Caco-2 (cell line): ENCODE measurements around the gene GPC5. TPM values are rescaled to one million over a fixed set of nuclear protein-coding genes. Genes with fewer than 3 reads are reported as not detected.

Experiments
- BruUV-seq: library from RNA; stranded (reverse); fragments of 400-500 nt; replicated peaks from 2 replicates; lab custom pipeline; 2021; lab: Mats Ljungman, UMichigan
- CTCF ChIA-PET: fragments of 300-600 bp; sonication (Branson Sonifier 250); formaldehyde crosslinking; loops from one replicate; lab custom pipeline; 2022; ENCODE audit warnings: antibody characterized with exemption; lab: Charles Lee
- POLR2A ChIA-PET: fragments of 300-600 bp; sonication (Branson Sonifier 250); formaldehyde crosslinking; loops from one replicate; lab custom pipeline; 2022; ENCODE audit warnings: antibody characterized with exemption; lab: Charles Lee
- DNase-seq, 2 experiments: peaks; one replicate each; pipeline versions ENCODE4 v3.0.0 to v3.0.0-alpha.2; 2020 to 2022
- H3K27me3 ChIP-seq: replicated peaks from 2 replicates; pipeline ENCODE4 v1.6.0; 2011; ENCODE audit warnings: low read length; ENCODE audit not compliant: control insufficient read depth, insufficient read depth
- H3K36me3 ChIP-seq: 2 replicates; pipeline ENCODE4 v1.5.1; 2011; ENCODE audit warnings: low read length; ENCODE audit not compliant: control insufficient read depth, insufficient read depth
- H3K4me1 ChIP-seq: fragments of 250-450 bp; sonication (Bioruptor Pico); 2 replicates; pipeline ENCODE4 v1.5.1; 2020; ENCODE audit warnings: mild to moderate bottlenecking
- H3K4me3 ChIP-seq: 2 replicates; pipeline ENCODE4 v1.5.1; 2011; ENCODE audit warnings: low read depth, mild to moderate bottlenecking, control low read depth, low read length
- H3K9me3 ChIP-seq: fragments of 250-450 bp; sonication (Bioruptor Pico); 2 replicates; pipeline ENCODE4 v1.5.1; 2020; ENCODE audit warnings: mild to moderate bottlenecking, moderate library complexity
- H3K27ac Mint-ChIP-seq: one replicate; pipeline ENCODE4 v1.8.0; 2022; ENCODE audit warnings: mixed read lengths; ENCODE audit not compliant: unreplicated experiment
- H3K27me3 Mint-ChIP-seq: one replicate; pipeline ENCODE4 v1.8.0; 2022; ENCODE audit warnings: mixed read lengths; ENCODE audit not compliant: insufficient read depth, unreplicated experiment
- H3K36me3 Mint-ChIP-seq: one replicate; pipeline ENCODE4 v1.8.0; 2022; ENCODE audit warnings: mild to moderate bottlenecking, mixed read lengths; ENCODE audit not compliant: insufficient read depth, unreplicated experiment
- H3K4me1 Mint-ChIP-seq: one replicate; pipeline ENCODE4 v1.8.0; 2022; ENCODE audit warnings: low read depth, mixed read lengths; ENCODE audit not compliant: unreplicated experiment
- H3K4me3 Mint-ChIP-seq: one replicate; pipeline ENCODE4 v1.8.0; 2022; ENCODE audit warnings: mild to moderate bottlenecking, moderate library complexity, mixed read lengths; ENCODE audit not compliant: unreplicated experiment
- H3K9me3 Mint-ChIP-seq: one replicate; pipeline ENCODE4 v1.8.0; 2022; ENCODE audit warnings: mixed read lengths; ENCODE audit not compliant: unreplicated experiment
- intact Hi-C: fragments of 100-400 bp; cut with micrococcal nuclease; formaldehyde crosslinking; loops from one replicate; pipeline ENCODE4 v1.10.0; 2022; ENCODE audit not compliant: unreplicated experiment
- total RNA-seq: library from RNA; stranded (reverse); gene quantifications from 2 replicates; pipeline ENCODE4 v1.2.3, GENCODE V29; 2022
- TF ChIP-seq, protein P1 (sequence below), 2 experiments: fragments of 200-600 bp in 1 of 2; IDR thresholded peaks; 1 replicate in 1 of 2; 2 replicates in 1 of 2; pipeline versions ENCODE4 v1.5.1 to v1.8.0; 2011 to 2022; ENCODE audit warnings: antibody characterized with exemption in 1 of 2, control low read depth in 1 of 2, inconsistent platforms in 1 of 2, low read depth in 1 of 2, low read length in 1 of 2, mild to moderate bottlenecking in 1 of 2, moderate library complexity in 1 of 2; ENCODE audit not compliant: insufficient read depth in 1 of 2, severe bottlenecking in 1 of 2, unreplicated experiment in 1 of 2

The GPC5 gene
- total RNA-seq, 1 experiment from 2014 or later, result 4.1 TPM

DNA sequence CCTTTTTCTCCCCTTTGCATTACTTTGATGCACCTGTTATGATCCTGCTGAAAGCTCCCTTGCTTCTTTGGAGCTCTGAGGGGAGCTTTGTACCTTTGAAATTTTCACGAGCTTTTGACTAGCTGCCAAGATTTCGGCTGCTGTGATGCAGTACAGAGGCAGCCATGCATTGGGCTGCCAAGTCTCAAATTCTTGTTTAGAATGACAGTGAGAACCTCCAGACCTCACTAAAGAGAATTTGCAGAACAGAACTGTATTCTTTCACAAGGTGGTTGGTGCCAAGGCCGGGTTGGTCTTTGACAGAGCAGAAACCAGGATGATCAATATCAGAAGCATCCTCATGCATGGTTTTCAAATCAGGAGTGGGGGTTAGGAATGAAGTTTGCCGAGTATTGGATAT, 414.8 kb downstream of the GPC5 start:
- no peaks in the 10 kb centered on the region for H3K4me1 ChIP-seq
- H3K27me3 ChIP-seq, result no peaks in the 10 kb centered on the region
- BruUV-seq, result no TSS peak
- no peak overlapping the region for H3K4me3 Mint-ChIP-seq
- ChIA-PET CTCF (no interaction called here), POLR2A (no interaction called here)
- no peaks in the 10 kb centered on the region for H3K9me3 Mint-ChIP-seq
- TF ChIP-seq, protein P1, sequence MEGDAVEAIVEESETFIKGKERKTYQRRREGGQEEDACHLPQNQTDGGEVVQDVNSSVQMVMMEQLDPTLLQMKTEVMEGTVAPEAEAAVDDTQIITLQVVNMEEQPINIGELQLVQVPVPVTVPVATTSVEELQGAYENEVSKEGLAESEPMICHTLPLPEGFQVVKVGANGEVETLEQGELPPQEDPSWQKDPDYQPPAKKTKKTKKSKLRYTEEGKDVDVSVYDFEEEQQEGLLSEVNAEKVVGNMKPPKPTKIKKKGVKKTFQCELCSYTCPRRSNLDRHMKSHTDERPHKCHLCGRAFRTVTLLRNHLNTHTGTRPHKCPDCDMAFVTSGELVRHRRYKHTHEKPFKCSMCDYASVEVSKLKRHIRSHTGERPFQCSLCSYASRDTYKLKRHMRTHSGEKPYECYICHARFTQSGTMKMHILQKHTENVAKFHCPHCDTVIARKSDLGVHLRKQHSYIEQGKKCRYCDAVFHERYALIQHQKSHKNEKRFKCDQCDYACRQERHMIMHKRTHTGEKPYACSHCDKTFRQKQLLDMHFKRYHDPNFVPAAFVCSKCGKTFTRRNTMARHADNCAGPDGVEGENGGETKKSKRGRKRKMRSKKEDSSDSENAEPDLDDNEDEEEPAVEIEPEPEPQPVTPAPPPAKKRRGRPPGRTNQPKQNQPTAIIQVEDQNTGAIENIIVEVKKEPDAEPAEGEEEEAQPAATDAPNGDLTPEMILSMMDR (IDR thresholded peaks at IDR 0.05; ENCODE audit: insufficient read depth in 1 of 2, low read depth in 1 of 2, low read length in 1 of 2, severe bottlenecking in 1 of 2, unreplicated experiment in 1 of 2), result no peak
- no peak overlapping the region for H3K4me3 ChIP-seq
- DNase-seq, result no peak
- intact Hi-C loops, result no loop called here
- H3K27ac Mint-ChIP-seq, result no peak overlapping the region
- no peaks in the 10 kb centered on the region for H3K36me3 Mint-ChIP-seq
- no peaks in the 10 kb centered on the region for H3K4me1 Mint-ChIP-seq
- peaks cover 6% of the 10 kb centered on the region for H3K27me3 Mint-ChIP-seq
- no peaks in the 10 kb centered on the region for H3K36me3 ChIP-seq
- no peaks in the 10 kb centered on the region for H3K9me3 ChIP-seq

DNA sequence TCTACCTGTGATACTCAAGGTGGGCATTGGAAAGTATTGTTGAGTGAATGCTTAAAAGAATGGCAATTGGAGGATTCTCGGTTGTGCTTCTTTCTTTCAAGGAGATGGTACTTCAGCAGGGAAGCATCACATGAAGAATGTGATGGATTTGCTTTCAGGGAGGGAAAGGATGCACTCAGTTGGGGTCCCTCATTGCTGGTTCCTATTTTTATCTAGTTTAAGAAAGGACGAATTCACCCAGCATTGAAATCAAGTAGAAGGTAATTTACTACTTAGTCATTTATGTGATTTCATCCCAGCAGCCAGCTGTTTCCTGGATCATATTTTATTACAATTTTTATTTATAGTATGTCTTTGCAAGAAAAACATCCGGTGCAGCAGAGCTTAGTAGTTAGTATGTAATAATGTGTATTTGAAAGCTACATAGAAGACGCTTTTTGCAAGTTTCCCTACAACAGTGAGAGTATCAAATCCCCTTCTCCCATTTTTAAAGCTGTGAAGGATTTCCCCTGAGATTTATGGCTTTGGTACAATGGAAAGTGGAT, 417.9 kb downstream of the GPC5 start:
- BruUV-seq, result no TSS peak
- CTCF ChIA-PET, result no interaction called here
- H3K27me3 Mint-ChIP-seq, result peaks cover 6% of the 10 kb centered on the region

DNA sequence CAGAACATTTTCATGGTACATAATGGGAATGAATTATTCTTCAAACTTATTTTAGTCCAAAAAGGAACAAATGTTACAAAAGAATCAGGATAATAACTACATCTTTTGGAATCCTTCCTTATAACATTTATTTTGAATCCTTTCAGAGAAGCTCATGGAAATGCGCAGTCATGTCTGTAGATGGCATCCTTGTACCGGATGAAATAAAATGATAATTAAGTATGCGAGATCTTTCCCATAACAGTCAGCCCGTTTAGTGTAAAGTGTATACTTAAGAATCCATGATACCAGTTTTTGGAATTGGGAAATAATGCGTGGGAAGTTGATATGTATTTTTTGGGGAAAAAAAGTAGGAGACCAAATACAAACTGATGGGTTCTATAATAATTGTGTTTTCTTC, 418.8 kb downstream of the GPC5 start:
- no peaks in the 10 kb centered on the region for H3K9me3 ChIP-seq
- intact Hi-C loops, result loop anchor here (1.0 to 5.0 kb wide), 3 partner anchors 110 to 327 kb away; no protein-coding TSS in a partner anchor
- ChIA-PET POLR2A (no interaction called here), CTCF (interaction anchor here (1.5 kb wide), 1 partner anchor 257 kb away, joined by 3 read pairs; no protein-coding TSS in a partner anchor)
- H3K27me3 ChIP-seq, result no peaks in the 10 kb centered on the region
- Mint-ChIP-seq H3K27me3 (peaks cover 8% of the 10 kb centered on the region), H3K4me3 (no peak overlapping the region), H3K36me3 (no peaks in the 10 kb centered on the region), H3K9me3 (no peaks in the 10 kb centered on the region), H3K27ac (no peak overlapping the region), H3K4me1 (no peaks in the 10 kb centered on the region)
- no TSS peak for BruUV-seq
- no peaks in the 10 kb centered on the region for H3K4me1 ChIP-seq
- TF ChIP-seq, protein P1 (IDR thresholded peaks at IDR 0.05; ENCODE audit: insufficient read depth in 1 of 2, low read depth in 1 of 2, low read length in 1 of 2, severe bottlenecking in 1 of 2, unreplicated experiment in 1 of 2), result peak in 1 of 2 experiments; percentile 9
- no peaks in the 10 kb centered on the region for H3K36me3 ChIP-seq
- no peak overlapping the region for H3K4me3 ChIP-seq
- DNase-seq, result peak in 1 of 2 experiments; percentile 5

More for the DNA sequence above, 417.9 kb downstream of the GPC5 start:
- Mint-ChIP-seq H3K27ac (no peak overlapping the region), H3K4me3 (no peak overlapping the region), H3K36me3 (no peaks in the 10 kb centered on the region), H3K9me3 (no peaks in the 10 kb centered on the region), H3K4me1 (no peaks in the 10 kb centered on the region)
- TF ChIP-seq, protein P1 (IDR thresholded peaks at IDR 0.05; ENCODE audit: insufficient read depth in 1 of 2, low read depth in 1 of 2, low read length in 1 of 2, severe bottlenecking in 1 of 2, unreplicated experiment in 1 of 2), result no peak
- POLR2A ChIA-PET, result no interaction called here
- Histone ChIP-seq H3K9me3 (no peaks in the 10 kb centered on the region), H3K27me3 (no peaks in the 10 kb centered on the region), H3K4me3 (no peak overlapping the region), H3K4me1 (no peaks in the 10 kb centered on the region), H3K36me3 (no peaks in the 10 kb centered on the region)
- intact Hi-C loops, result loop anchor here (2.0 to 5.0 kb wide), 2 partner anchors 111 to 258 kb away; no protein-coding TSS in a partner anchor
- no peak for DNase-seq
